ENCODE data around the gene RHOT1.

RHOT1 gene

GRCh38 chr17:32269377-32269776, 127.1 kb downstream of the RHOT1 start:
- DNase-seq (ENCODE audit: low spot score) = no peak

GRCh38 chr17:32271844-32272243, 129.5 kb downstream of the RHOT1 start:
- no peak for DNase-seq (ENCODE audit: low spot score)

GRCh38 chr17:32274101-32274500, 131.8 kb downstream of the RHOT1 start:
- DNase-seq (ENCODE audit: low spot score) = no peak

- DNase-seq (ENCODE audit: low spot score) = no peak
Measured at GRCh38 chr17:32274643-32275042, 132.3 kb downstream of the RHOT1 start.
